BE2C (cell line): ENCODE data around the gene PLAU.
"Not testable (repeated sequence)": the region's sequence is repeated elsewhere in the genome, so short reads cannot be mapped to it uniquely, and the experiment has no call there.

Experiments used
- DNase-seq: peaks from one replicate; pipeline ENCODE4 v3.0.0-alpha.2; 2020
- H3K27me3 ChIP-seq: fragments of 250-450 bp; sonication (Bioruptor Pico); 2 replicates; pipeline ENCODE4 v1.5.1; 2020; ENCODE audit warnings: mild to moderate bottlenecking
- H3K36me3 ChIP-seq: fragments of 250-450 bp; sonication (Bioruptor Pico); 2 replicates; pipeline ENCODE4 v1.5.1; 2020; ENCODE audit warnings: mild to moderate bottlenecking
- H3K4me1 ChIP-seq: fragments of 250-450 bp; sonication (Bioruptor Pico); 2 replicates; pipeline ENCODE4 v1.5.1; 2020
- H3K4me3 ChIP-seq: 2 replicates; pipeline ENCODE4 v1.5.1; 2011; ENCODE audit warnings: low read depth, low read length
- H3K9me3 ChIP-seq: fragments of 250-450 bp; sonication (Bioruptor Pico); 2 replicates; pipeline ENCODE4 v1.5.1; 2020
- CTCF ChIP-seq: IDR thresholded peaks from 2 replicates; pipeline ENCODE4 v1.5.1; 2012; ENCODE audit warnings: mild to moderate bottlenecking, low read depth, low read length

The PLAU gene

GRCh38 chr10:73926152-73926764, 15.3 kb downstream of the PLAU start:
- Histone ChIP-seq H3K36me3 (no peaks in the 10 kb centered on the region), H3K9me3 (no peaks in the 10 kb centered on the region), H3K4me3 (no peak overlapping the region), H3K27me3 (no peaks in the 10 kb centered on the region), H3K4me1 (no peaks in the 10 kb centered on the region)
- DNase-seq = no peak
- TF ChIP-seq CTCF = no peak

DNA sequence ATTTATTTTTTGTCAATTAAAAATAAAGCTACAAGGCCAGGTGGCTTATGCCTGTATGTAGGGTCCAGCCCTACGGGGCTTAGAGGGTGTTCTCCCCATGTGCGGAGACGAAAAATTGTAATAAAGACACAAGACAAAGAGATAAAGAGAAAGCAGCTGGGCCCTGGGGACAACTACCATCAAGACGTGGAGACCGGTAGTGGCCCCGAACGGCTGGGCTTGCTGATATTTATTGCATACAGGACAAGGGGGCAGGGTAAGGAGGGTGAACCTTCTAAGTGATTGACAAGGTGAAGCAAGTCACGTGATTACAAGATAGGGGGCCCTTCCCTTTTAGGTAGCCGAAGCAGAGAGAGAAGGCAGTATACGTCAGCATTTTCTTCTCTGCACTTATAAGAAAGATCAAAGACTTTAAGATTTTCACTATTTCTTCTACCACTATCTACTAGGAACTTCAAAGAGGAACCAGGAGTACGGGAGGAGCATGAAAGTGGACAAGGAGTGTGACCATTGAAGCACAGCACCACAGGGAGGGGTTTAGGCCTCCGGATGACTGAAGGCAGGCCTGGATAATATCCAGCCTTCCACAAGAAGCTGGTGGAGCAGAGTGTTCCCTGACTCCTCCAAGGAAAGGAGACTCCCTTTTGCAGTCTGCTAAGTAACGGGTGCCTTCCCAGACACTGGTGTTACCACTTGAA, 19.8 kb downstream of the PLAU start:
- DNase-seq, H3K4me3 ChIP-seq, H3K36me3 ChIP-seq, H3K9me3 ChIP-seq, H3K27me3 ChIP-seq, H3K4me1 ChIP-seq: not testable (repeated sequence)

DNA sequence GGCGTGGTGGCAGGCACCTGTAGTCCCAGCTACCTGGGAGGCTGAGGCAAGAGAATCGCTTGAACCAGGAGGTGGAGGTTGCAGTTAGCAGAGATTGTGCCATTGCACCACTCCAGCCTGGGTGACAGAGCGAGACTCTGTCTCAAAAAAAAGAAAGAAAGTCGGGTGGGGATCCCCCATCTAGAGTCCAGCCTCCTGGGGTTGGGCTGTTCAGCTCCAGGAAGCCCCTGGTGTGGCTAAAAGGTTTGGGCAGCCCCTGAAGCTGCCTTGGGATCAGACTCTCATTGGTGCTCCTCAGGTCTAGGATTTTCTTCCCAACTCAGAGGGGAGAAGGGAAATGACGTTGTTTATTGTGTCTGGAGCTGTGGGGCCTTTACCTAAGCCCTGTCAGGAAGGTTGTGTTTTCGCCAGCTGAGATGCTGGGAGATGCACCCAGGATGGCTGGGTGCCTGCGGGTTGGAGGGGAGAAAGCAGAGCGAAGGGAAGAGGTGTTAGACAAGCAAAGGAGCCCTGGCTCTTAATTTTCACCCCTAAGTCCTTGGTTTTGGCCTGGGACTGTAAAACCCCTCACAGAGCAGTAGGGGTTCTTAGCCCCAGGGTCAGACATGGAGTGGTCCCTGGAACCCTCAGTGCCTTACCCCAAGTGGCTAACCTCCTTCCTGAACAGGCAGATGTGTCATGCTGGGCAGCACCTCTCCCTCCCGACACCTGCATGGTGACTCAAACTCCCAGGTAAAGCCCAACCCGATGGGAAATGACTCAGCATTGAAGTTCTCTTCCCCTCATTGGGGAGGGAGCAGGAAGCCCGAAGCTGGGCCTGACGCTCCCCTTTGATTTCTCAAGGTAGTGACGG, 21.1 kb downstream of the PLAU start:
- Histone ChIP-seq H3K9me3 (no peaks in the 10 kb centered on the region), H3K36me3 (no peaks in the 10 kb centered on the region), H3K4me1 (no peaks in the 10 kb centered on the region), H3K4me3 (no peak overlapping the region), H3K27me3 (no peaks in the 10 kb centered on the region)
- DNase-seq = no peak
- no peak for TF ChIP-seq CTCF

DNA sequence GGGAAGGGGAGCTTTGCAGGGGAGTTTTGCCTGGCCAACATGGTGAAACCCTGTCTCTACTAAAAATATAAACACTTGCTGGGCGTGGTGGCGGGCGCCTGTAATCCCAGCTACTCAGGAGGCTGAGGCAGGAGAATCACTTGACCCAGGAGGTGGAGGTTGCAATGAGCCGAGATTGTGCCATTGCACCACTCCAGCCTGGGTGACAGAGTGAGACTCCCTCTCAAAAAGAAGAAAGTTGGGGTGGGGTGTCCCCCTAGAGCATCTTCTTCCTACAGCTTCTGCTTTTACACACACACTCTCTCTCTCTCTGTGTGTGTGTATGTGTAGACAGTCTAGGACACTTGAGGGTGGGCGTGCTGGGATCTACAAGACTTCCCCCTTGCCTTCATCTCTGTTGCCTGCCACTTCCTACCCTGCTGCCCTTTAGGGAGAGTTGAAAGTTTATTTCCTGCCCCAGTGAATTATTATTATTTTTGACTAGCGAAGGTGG, 21.7 kb downstream of the PLAU start:
- H3K9me3 ChIP-seq = no peaks in the 10 kb centered on the region
- no peaks in the 10 kb centered on the region for H3K36me3 ChIP-seq
- no peak overlapping the region for H3K4me3 ChIP-seq
- no peak for DNase-seq
- no peaks in the 10 kb centered on the region for H3K4me1 ChIP-seq
- TF ChIP-seq CTCF = no peak
- H3K27me3 ChIP-seq = no peaks in the 10 kb centered on the region

DNA sequence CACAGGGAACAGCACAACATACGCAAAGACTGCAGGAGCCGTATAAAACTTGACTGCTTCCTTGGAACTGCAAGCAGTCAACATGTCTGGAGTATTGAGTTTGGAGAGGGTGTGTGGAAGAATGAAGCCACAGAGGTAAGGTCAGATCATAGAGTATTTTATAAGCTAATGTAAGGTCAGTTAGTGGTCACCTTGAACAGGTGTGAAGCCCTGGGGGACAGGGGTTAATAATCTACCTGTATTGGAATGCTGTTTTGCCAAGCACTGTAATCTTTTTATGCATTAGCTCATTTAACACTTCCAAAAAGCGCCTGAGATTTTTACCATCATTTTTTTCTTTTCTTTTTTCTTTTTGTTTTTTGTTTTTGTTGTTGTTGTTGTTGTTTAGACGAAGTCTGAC, 23.1 kb downstream of the PLAU start:
- Histone ChIP-seq H3K9me3 (no peaks in the 10 kb centered on the region), H3K4me1 (no peaks in the 10 kb centered on the region), H3K4me3 (no peak overlapping the region), H3K36me3 (no peaks in the 10 kb centered on the region), H3K27me3 (no peaks in the 10 kb centered on the region)
- DNase-seq = no peak
- no peak for TF ChIP-seq CTCF

DNA sequence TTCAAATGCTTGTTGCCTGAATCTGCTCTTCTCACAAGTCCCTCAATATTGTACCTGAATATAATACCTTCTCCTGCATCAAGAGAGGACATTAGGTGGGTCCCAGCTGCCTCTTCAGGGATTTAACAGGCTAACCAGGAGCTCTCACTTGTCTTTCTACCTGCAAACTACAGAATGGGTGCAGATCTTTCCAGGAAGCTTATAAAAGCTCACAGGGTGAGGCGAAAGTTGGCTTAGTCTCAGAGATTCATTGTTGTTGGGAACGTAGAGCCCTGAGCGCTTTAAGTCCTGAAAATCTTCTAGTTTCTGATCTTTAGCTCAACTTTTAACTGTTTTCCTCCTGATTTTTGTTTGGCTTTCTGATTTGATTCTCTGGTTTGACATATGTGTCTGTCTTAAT, 25.0 kb downstream of the PLAU start:
- DNase-seq = no peak
- Histone ChIP-seq H3K4me1 (no peaks in the 10 kb centered on the region), H3K9me3 (no peaks in the 10 kb centered on the region), H3K4me3 (no peak overlapping the region), H3K27me3 (no peaks in the 10 kb centered on the region), H3K36me3 (no peaks in the 10 kb centered on the region)
- no peak for TF ChIP-seq CTCF
